NCI-H524 treated with DMSO at 0.1 percent for 48 hours (cell line): ENCODE data around the gene HORMAD2.

Experiments
- DNase-seq: peaks from one replicate; lab custom pipeline; 2025; lab: John Stamatoyannopoulos, UW

The HORMAD2 gene

DNA sequence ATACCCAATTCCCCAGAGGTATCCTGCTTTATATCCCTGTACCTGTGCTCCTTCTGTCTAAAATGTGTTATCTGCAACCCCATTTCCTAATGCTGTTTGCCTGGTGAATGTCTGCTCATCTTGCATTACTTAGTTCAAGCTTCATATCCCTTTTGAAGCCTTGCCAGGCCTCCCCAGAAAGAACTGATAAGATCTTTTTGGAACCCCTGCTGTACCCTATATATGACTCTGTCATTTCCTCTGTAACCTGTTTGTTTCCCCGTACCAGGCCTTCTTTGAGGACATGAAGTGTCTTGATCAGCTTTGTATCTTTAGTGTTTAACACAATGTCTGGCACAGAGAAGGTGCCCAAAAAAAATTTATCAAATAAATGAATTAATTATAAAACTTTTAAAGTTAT, 88.7 kb downstream of the HORMAD2 start:
- no peak for DNase-seq

DNA sequence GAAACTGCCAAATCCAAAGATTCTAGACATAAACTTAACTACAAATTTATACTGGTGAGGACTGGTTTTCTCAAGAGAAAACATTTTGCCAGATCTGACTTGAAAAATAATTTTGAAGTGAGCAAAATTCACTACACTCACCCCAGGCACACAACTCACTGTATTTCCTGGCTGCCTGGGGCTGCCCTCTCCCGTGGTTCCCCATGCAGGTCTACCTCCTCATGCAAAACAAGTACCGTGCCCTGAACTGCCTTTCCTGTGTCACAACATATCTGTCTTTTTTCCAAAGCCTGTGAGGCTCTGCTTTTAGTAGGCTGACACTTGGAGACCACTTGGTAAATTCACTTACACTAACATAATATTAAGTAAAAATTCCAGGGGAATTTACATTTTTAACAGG, 89.9 kb downstream of the HORMAD2 start:
- no peak for DNase-seq

DNA sequence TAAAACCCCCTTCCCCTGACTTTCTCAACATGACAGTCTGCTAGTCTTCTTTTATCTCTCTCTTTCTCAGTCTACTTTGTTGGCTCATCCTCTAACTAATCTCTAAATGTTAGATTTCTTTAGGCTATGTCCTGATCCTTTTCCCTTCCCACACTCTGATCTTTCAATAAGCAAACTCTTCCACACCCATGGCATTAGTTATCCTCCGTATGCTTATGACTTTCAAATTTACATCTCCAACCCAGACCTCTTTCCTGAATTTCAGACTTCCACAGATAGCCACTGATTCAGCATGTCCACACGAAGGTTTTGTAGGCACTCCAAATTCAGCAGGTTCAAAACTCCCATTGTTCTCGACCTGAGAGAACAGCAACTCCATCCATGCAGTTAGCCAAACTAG, 90.7 kb downstream of the HORMAD2 start:
- no peak for DNase-seq

DNA sequence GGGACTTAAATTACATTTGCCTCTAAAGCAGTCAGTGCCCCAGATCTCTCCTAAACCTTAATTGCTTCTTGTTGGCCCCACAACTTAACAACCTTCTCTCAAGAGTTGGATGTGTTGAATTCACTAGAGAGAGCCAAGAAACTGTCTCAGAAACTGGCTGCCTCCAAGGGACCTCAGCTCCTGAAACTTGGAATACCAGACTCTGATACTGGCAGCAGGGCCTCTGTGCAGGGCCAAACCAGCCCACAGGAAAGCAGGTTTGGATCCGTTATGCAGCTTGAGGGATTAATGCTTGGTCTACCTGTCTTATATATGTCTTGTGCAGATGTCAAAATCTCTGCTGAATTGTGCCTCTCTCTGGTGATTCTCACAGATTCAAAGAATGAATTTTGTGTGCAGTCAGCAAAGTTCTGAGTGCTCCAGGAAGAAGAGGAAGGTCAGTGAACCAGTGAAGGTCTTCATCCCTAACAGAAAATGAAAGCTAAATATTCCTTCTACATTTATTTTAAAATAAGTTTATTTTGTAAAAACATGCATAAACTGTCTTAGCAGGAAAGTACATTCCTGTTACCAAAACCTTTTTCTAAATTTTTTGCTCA, 95.5 kb downstream of the HORMAD2 start:
- DNase-seq = no peak

DNA sequence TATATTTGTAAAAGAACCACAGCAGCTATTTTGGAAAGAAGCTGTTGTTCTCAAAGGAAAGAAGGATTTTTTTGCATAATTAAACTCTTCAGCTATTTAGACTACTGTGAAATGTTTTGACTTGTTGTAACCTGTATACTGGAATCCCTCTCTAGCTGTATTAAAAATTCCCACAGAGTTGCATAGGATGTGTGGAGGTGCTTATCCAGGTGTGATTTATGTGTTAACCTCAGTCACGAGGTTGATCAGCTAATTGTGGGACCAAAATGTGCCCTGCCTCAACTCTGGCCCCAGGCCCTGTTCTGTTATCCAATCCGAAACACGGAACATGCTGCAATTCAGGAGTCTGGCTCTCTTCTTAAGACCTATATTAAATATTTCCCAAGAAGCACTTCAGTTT, 96.2 kb downstream of the HORMAD2 start:
- DNase-seq = no peak

DNA sequence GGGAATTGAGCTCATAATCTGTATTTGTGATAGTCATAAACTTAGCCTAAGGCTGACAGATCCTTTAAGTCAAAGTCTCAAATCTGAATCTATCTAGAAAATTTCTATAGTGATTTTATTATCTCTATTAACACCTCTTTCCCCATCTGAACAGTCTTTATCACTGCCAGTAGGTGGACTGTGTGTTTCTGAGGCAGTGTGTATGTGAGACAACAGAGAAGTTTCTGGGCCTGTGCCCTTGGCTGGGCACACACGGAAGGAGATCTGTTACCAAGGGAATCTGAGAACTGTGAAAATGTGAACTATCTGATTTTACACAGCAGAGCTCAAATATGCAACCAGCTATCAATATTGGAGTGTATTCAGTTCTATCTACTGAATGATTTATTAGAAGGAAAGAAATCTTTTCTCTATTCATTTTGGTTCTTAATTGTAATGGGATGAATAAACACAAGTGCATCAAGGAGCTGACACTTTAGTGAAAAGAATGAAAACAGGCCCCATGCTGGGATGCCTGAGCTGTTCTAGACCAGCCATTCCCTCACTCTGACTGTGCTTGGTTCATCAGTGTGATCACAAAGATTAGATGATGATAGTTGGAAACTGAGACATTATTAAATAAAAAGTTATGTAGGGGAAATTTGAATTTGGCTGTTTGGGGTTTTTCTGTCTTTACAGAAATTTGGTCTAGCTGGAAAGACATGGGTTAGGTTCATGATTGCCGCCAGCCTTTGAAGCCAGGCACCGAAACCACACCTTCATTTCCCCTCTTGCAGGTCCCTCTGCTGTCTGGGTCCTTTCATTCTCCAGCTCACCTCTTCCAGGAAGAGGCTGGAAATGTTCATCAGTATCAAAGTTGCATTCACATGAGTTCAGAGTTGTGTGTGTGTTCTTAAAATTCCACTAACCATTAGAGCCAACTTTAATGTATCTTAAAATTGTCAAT, 98.2 kb downstream of the HORMAD2 start:
- DNase-seq = no peak

DNA sequence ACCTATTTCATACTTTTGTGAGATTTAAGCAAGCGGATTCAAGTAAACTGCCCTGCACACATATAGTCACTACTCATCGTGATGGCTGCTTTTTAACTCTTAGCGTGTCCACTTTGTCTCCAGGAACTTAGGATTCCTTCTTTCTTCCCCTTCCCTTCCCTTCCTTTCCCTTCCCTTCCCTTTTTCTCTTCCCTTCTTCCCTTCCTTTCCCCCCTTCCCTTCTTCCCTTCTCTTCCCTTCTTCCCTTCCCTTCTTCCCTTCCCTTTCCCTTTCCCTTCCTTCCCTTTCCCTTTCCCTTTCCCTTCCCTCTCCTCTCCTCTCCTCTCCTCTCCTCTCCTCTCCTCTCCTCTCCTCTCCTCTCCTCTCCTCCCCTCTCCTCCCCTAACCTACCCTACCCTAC, 100.4 kb downstream of the HORMAD2 start:
- no peak for DNase-seq

DNA sequence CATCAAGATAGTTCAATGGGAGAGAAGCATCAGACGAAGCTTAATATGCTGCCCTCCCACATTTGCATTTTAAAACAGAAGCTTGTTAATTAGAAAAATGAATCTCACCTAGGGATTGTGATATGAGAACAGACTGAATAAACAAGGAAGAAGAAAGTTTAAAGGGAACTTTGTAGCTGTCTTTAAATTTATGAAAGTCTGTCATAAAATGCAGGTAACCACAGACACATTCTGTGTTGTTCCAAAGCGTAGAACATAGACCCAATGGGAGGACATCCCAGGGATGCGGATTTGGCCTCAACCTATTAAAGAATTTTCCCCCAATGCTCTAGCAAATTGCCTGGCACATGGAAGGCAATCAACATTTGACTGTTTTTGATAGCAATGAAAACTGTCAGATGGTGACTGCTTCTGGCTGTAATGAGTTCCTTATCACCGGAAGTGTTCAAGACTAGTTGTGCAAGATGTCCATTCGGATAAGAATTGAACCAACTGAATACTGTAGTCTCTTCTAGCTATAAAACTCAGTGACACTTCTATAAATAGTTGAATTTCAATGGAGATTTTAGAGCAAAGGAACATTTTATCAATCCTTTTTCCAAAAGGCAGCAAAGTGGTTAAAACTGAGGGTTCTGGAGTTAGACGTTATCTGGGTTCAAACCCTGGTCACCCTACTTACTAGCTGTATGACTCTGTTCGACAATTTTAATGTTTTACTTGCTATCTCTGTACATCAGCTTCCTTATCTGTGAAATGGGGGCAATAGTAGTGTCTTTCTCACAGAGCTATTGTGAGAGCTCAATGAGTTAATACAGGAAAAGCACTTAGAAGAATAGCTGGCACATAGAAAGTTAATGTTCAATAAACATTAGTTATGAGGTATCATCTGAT, 101.4 kb downstream of the HORMAD2 start:
- DNase-seq = no peak

DNA sequence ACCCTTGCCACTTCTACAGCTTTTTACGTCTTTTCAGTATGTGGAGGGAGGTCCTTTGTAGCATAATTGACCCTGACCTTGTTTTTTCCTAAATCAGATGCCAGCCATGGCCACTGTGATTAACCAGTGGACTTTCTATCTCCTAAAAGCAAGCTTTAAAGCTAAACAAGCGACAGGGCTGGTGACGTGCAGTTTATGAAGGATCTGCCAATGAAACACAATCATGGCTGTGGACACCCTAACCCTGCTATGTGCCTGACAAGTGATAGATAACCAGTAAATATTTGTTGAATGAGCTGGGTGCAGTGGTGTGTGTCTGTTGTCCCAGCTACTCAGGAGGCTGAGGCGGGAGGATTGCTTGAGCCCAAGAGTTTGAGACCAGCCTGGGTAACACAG, 102.1 kb downstream of the HORMAD2 start:
- DNase-seq = no peak

DNA sequence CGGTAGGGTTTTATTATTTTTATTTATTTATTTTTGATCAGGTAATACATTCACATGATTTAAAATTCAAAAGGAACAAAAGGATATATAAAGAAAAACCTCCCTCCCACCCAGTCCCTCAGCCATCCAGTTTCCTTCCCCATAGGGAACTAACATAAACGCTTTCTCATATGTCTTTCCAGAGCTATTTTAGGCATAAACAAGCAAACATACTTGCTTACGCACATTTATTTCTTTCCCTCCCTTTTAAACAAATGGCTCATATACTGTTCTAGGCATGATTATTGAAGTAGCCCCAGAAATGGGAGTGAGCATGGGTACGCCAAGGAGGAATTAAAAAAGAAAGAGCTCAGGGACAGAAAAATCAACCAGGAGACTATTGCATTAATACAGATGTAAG, 102.6 kb downstream of the HORMAD2 start:
- no peak for DNase-seq

DNA sequence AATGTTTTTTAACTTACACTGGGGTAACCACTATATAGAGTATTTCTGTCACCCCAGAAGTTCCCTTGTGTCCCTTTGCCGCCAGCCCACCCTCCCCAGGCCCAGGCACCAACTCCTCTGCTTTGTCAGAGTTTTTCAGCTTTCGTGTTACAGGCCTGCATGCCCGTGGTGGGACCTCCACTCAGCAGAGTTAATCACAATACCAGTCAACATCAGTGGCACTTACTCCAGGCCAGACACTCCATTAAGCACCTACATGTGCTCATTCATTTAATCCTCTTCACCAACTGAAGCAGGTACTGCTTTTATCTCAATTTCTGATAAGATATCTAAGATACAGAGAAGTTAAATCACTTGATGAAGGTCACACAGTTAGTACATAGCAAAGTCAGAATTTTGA, 103.0 kb downstream of the HORMAD2 start:
- DNase-seq = no peak

DNA sequence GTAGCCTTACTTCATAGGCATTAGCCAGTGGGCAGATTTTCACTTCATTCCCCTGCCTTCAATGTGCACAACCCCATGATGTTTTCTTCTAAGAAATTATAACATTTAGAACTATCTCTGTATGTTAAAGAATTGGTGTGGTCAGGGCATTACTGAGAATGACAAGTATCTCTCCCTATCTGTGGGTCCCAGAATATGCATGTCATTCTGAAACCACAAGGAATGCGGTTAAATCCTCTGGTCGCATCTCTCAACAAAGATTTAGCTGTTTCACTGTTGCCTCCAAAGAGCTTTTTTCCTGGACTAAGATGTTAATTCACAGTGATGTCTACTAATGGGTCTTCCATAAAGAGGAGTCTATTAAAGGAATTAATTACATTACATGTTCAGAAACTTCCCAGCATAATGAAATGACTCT, 103.6 kb downstream of the HORMAD2 start:
- no peak for DNase-seq

DNA sequence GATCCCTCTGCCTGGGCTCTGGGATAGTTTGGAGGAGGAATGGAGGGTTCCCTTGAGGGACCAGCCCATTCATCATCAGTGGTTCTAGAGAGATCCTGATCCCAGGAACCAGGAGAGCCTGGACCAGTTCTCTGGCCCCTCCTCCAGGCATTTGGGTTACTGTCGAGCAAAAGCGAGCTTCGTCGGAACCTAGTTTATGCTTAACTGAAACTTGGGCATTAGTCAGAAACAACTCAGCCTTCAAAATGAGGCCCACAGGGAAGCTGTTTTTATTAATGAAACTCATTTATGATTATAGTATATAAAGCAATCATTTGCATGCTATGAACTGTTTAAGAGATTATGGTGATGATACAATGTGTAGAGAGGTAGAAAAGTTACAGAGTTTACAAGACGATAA, 104.9 kb downstream of the HORMAD2 start:
- DNase-seq = no peak

DNA sequence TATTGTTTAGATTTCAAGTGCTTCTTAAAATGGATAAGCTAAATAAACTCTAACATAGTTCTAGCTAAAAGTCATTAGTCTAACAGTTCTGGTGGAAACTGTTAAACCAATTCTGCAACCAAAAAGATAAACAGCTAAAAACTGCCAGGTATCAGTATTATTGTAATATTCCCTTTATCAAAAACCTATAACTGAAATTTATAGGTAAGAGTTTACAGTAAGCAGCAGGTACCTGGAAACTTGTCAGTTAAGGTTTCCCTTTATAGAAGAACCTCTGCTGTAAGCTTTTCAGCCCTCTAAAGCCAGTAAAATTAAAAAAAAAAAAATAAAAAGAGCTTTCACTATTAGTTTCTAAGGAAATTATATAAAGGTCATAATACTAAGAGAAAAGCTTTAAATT, 105.3 kb downstream of the HORMAD2 start:
- DNase-seq = no peak

DNA sequence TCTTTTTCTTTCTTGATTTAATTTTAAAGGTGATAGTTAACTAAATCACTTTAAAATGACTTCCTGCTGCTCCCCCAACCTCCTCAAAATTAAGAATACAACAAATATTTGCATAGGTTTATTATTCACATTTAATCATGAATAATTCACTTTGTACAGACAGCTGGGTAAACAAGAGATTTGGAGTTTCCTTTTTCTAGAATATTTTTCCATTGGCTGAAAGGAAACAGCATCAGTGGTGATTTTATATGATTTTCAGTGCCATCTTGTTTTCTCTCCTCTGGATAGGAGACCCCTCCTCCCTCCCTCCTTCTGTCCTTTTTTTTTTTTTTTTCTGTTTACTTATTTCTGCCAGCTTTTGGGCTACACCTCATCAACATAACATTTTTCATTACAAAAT, 105.8 kb downstream of the HORMAD2 start:
- DNase-seq = no peak

DNA sequence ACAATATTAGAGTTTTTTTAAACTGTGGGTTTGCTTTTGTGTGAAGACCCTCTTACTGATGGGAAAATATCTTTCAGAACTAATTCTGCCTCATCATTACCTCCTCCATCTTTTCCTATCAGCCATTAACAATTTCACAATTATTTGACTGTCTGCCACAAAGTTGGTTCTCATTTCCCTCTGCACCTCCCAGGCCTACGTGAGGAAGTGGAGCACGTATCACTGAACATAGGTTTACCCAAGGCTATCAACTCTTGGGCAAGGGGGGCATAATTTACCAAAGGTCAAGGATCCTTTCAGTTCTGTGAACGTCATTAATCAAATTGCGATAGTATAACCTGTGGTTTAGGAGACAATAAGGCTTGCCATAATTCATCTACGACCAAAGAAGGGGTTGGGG, 106.2 kb downstream of the HORMAD2 start:
- DNase-seq = no peak

DNA sequence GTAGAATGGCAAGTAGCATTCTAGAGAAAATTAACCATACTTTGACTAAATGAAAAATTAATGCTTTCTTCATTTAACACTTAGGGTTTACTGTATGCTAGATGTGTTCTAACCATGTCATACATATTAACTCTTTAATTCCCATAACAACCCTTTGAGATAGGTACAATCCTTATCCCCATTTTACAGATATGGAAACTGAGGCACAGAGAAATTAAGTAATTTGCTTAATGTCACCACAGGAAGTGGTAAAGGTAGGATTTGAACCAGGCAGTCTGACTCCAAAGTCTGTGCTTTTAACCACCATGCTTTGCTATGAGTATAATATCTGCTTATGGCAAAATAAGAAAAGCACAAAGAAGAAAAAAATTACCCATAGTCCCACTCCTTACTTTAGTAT, 106.8 kb downstream of the HORMAD2 start:
- DNase-seq = no peak

DNA sequence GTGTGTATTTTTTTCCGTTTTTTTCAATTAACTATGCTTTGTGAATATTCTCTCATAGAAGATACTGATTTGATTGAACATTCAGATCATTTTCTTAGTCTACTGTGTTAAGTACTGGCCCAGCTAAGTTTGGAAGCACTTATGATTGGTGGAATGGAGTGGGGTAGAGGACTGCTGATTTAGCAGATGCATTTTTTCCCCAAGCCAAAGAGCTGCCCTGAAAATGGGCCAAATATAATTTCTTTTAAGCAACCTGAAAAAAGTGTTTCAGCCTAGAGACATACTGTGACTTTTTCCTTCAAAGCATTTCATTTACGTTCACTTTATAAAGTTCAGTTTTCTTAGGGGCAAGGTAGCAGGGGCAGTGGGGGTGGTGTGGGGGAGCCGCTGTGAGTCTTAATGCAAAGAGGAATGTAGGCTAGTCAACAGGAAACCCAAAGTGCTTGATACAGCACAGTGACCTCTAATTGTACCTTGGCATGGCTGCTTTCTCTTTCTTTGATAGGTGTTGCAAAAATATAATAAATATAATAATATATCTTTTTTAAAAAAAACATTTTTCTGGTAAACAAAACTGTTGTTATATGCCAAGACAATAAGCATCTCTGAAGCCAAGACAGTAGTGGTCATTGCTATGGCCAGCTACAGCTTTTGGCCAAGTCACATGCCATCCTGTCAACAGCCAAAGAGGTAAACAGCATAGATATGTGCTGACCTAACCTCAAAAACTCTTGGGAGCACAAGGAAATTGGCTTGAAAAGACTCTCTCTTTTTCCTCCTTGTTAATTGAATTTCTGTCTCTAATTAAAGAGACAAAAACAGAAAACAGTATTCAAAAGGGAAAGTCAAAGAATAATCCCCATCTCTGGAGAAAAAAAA, 107.5 kb downstream of the HORMAD2 start:
- no peak for DNase-seq

DNA sequence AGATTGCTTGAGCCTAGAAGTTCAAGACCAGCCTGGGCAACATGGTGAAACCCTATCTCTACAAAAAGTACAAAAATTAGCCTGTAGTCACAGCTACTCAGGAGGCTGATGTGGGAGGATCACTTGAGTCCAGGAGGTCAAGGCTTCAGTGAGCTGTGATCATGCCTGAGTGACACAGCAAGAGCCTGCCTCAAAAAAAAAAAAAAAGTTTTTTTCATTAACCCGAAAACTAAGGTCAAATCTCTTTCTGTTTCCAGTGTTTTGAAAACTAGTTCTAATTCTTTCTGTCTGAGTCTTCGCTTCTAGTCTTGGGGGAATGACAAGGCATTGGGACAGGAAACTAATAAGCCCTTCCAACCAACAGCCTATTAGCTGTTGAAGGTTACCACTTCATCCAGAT, 108.6 kb downstream of the HORMAD2 start:
- DNase-seq = no peak

DNA sequence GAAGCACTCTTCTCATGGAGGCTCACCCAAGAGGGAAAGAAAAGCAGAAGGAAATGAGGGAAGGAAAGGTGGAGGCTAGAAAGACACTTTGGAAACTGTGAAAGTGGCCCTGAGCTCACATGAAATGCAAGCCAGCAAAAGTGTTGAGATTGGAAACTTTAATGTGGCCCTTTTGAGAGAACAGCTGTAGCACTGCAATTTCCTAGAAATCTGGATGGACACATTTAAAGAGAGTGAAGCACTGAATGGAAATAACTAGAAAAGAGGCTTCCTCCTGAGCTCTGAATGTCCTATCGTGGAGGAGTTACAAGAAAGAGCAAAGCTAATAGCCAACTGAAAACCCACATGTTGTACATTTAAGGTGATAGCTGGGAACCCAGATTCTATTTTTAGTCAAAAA, 110.3 kb downstream of the HORMAD2 start:
- no peak for DNase-seq

DNA sequence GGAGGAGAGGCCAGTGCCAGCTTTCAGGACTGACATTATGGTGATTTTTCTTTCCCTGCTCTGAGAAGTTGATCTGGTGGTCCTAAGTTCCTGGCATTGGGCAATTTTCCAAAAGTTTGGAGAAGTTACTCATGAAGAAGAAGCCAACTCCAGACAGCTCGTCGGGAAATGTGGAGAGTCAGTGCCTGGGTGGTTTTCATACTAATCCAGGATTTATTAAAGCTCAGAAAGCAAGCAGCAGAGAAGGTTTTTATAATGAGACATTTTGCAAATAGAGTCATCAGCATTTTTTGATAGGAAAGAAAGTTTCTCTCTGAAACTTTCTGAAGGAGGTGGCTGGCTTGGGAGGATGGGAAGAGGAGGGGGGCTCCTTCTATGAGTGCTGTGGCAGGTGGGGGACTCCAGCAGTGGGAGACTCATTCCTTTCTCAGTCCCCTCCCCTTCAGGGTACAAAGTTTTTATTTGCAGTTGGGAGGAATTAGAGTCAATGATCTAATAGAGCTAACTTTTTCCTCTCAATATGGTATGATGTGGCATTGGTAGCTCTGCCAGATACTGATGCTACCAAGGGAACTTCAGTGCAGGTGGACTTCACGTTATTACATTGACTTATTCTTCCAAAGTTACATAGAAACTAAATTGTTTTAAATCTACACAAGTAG, 110.9 kb downstream of the HORMAD2 start:
- DNase-seq = no peak
